HG03066 (cell line): ENCODE measurements around the gene TADA3.
A peak's percentile ranks its signal among the peaks of the same experiment; 100 is the strongest.

Experiments
- ATAC-seq: cut with Tn5 transposase; IDR thresholded peaks from one replicate; pipeline ENCODE4 v1.9.1; 2021; ENCODE audit warnings: low read depth; ENCODE audit not compliant: unreplicated experiment

TADA3 gene

DNA sequence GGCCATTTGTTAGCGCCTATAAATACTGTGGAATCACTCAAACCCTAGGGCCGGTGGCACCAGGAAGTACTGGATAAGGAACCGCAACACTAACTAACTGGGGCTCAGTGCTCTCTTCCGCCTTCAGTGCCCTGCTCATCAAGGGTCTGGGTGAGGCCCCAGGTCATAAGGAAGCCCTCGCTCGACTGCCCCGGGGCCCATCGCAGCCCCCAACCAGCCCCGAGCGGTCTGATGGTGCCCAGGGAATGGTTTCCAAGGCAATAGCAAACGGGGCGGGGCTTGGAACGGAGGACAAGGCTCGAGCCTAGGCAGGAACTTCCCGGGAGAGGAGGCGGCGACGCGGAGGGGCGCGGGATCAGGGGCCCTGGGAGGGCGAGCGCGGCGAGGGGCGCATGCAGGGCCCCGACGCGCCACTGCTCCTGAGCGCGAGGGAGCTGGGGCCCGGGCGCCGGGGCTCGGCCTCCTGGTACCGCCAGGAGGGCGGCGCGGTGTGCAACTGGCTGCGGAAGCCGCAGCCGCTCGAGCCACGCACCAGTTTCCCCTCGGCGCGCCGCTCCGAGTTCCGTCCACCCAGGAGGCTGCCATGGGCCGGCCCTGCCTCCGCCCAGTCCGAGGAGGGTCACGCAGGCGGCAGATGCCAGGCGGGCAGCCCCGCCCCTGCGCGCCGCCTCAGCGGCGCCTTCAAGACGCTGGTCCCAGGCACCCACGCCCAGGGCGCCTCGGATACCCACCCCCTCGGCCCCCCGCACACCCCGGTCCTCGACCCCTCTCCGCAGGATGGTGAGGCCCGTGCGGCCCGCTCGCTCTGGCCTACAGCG is 17.6 kb upstream of the TADA3 start, which contains the start of gene TTLL3:
TTLL3 (plus strand) TSS at position 648 of the 818 bp plus-strand sequence. CDS start 400 bp downstream, outside the sequence.
- ATAC-seq: peak; percentile 48

GRCh38 chr3:9809239-9809614 is 17.0 kb upstream of the TADA3 start:
- ATAC-seq: peak; percentile 15

DNA sequence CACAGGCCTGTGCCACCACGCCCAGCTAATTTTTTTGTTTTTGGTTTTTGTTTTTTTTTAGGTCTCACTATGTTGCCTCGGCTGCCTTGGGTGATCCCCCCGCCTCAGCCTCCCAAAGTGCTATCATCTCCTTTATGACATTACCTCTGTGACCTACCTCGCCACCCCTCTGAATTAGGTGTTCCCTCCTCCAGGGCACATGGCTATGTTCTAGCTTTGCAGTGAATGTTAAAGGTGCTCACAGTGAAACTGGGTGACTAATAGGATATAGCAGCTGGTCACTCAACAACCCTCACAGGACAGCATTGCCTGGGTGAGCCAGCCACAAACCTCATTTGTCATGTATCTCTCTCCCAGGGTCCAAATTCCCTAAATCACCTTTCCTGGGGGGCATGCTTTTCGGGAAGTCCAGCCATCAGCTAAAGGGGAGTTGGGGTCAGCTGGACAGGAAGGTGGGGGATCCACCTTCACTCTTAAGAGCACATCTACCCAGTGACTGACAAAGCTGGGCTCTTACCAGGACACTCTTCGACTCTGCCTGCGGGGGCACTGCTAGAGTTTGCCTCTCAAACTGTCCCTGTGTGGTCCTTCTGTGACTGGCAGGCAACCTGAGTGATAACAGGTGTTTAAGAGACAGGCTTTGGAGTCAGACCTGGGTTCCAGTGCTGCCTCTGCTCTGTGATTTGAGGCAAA is 16.2 kb upstream of the TADA3 start:
- no peak for ATAC-seq

DNA sequence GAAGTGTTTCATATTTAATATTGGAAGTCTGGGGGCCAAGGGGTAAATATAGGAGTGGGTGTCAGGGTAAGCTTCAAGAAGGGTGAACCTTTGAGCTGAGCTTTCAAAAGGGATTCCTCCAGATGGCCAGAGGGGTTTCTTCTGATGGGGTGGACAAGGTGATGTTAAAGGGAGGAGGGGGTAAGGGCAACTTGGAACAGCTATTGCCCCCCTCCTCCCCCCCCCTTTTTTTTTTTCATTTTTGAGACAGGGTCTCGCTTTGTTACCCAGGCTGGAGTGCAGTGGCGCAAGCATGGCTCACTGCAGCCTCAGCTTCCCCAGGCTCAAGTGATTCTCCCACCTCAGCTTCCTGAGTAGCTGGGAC is 15.7 kb upstream of the TADA3 start:
- ATAC-seq: no peak

GRCh38 chr3:9806688-9807589 is 14.7 kb upstream of the TADA3 start:
- no peak for ATAC-seq

DNA sequence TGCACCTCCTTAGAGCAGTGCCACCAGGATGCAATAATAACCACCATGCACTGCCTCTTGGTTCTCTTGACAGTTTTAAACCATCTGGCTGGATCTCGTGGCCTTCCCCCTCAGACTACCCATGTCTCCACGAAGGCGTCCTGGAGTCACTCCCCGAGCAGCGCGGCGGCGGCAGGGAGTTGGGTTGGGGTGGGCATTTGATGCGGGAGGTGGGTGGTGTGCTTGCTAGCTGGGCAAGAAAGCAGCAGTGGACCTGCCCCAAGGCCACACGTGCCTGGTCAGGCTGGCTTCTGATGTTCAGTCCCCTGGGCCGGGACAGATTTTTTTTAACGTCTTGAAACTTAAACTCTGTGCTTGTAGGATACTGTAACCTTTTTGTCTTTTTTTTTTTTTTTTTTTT is 13.9 kb upstream of the TADA3 start:
- no peak for ATAC-seq

- ATAC-seq: no peak
Observed at GRCh38 chr3:9804996-9805395, 12.7 kb upstream of the TADA3 start.

GRCh38 chr3:9803494-9803893 is 11.2 kb upstream of the TADA3 start:
- no peak for ATAC-seq

DNA sequence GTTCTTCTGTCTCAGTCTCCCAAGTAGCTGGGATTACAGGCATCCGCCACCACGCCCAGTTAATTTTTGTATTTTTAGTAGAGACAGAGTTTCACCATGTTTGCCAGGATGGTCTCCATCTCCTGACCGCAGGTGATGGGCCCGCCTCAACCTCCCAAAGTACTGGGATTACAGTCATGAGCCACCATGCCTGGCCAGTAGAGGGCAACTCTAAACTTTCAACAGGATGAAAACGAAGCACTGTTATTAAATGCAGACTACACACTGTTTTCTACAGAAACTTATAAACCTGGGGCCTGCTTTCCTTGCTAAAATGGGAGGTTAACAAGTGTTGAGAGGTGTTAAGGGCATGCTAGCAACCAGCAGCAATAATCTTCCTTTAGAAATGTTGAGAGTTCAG is 8.3 kb upstream of the TADA3 start:
- no peak for ATAC-seq

- ATAC-seq: no peak
Observed at GRCh38 chr3:9797196-9797945, 5.1 kb upstream of the TADA3 start.

- no peak for ATAC-seq
Observed at GRCh38 chr3:9795207-9795606, 2.9 kb upstream of the TADA3 start.

DNA sequence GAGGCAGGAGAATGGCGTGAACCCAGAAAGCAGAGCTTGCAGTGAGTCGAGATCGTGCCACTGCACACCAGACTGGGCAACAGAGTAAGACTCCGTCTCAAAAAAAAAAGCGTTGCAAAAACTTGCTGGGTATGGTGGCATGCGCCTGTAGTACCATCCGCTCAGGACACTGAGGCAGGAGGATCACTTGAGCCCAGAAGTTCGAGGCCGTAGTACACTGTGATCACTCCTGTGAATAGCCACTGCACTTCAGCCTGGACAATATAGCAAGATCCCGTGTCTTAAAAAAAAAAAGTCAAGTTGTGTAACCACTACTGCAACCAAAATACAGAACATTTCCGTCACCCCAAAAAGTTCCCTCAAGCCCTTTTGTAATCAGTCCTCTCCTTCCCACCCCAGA is 2.1 kb upstream of the TADA3 start:
- ATAC-seq: no peak

- ATAC-seq: no peak
Observed at GRCh38 chr3:9793161-9793781, 998 bp upstream of the TADA3 start.

- ATAC-seq: no peak
Observed at GRCh38 chr3:9791790-9792404, 376 bp downstream of the TADA3 start.

DNA sequence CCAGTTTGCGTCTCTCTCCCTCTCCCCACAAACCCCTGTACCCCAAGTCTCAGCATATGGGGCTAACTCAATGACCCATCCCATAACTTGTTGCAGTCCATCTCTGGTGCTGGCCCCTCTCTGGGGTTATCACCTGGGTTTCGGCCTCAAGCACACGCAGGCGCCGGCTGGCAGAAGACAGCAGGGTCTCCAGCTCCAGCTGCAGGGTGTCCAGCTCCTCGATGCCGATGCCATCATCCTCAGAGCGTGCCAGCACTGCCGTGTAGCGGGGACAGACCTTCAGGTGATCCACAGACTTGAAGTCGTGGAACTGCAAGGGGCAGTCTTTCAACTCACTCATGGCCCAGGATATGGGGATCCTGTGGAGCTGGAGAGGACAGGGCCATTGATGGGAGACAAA is 1.1 kb downstream of the TADA3 start:
- no peak for ATAC-seq

DNA sequence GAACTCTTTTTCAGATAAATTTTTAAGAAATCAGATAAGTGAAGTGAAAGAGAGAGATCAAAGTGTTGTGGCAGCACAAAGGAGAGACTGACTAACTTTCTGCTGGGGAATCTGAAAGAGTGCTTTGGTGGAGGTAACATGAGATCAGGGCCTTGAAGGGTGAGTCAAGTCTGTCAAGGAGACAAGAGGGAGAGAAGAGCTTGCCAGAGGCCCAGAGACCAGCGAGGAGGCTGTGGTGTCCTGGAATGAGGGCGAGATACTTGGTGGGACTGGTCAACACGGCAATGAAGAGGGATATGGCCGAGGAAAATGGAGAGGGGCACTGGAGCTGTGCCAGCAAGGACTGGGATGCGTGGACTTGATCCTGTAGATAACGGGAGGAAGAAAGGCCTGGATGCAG is 4.6 kb downstream of the TADA3 start:
- ATAC-seq: no peak

DNA sequence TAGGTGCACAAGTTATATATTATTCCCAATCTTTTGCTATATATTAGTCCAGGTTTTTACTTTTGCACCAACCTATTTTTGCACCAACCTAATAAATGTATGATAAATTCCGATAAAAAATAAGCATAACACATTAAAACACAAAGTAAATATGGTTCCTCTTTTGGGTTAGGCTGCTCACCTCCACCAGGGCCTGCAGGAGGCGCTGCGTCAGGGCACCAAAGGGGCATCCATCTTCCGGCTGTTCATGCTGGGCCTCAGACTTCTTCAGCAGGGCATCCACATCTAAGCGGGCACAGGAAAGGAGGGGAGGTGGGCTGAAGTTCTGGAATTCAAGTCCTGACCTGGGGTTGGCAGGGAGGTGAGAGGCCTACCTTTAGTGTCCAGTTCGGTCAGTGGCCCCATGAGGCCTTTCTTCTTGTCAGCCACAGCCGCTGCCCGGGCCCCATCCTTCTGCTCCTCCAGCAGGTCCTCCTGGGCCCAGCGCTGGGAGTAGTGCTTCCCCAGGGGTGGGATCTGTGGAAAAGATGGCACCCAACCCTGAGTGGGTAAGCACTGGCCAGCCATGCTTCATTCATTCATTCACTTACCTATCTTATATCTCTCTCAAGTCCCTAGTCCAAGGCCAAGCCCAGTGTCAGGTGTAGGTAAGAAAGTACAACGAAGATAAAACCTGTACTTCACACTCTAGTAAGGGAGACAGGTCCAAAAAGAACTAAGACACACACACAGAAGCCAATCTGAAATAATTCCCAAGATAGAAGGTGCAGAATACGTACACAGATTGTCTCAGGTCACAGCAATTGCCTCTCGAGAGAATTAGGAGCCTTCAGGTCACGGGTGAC is 5.2 kb downstream of the TADA3 start:
- no peak for ATAC-seq

GRCh38 chr3:9786209-9786739 is 6.0 kb downstream of the TADA3 start:
- ATAC-seq: no peak
